GM21515 (cell line): ENCODE results near the gene TEX2.

ENCODE experiments used
- ATAC-seq: cut with Tn5 transposase; IDR thresholded peaks from one replicate; pipeline ENCODE4 v1.9.1; 2021; ENCODE audit not compliant: unreplicated experiment

The TEX2 gene

DNA sequence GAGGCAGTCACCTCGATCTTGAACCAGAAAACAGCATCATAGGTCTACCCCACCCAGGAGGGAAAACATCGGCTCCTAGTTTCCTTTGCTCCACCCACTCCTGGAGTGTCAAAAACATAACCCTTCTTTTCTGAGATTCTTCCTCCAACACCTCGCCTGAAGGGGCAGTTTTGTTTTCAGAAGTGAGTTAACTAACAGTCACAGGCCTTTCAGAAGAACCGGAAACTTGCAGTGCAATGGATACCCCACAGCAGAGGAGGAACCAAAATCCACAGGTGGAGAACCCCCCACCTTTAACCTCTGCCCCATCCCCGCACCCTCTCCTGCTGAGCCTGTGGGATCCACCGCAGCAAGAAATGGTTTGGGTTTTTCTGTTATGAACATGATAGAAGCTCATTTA, 7.8 kb upstream of the TEX2 start:
- no peak for ATAC-seq

DNA sequence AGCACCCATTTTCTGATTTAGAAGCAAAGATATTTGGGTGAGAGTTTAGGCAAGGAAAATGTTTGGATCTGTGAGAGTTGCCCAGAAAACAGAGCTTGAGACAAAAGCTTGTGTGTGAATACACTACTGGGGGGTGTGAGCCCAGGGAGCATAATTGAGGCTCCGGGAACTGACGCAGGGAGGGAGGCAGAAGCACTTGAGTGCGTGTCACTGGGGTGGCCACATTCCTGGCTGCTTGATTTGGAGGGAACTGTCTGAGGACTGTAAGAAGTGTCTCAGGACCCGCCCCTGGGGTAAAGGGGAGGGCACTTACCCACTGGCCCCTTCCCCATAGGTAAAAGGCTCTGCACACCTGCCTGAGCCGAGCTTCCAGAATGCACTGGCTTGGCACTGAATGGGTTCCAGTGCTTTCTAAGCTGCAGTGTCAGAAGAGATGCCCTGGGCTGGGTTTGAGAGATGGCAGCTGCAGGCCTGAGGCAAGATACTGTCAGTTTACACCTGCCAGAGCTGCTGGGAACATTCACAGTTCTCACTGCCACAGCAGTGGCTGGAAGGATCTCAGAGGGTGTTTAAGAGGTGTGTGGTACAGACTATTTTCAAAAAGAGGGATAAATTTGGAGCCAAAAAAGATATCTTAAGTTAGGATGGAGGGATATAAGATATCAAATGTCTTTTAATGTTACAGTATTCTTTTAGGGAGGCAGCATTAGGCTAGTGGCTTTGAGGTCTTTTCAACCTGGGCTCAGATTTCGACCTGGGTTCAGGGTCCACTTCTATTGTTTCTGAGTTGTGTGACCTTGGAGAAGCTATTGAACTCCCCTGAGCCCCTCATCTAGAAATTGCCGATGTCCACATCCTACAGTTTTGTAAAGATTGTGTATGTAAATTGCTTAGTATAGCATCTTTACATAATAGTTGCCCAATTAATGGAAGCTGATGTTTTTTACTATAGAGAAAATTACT, 6.9 kb upstream of the TEX2 start:
- no peak for ATAC-seq

DNA sequence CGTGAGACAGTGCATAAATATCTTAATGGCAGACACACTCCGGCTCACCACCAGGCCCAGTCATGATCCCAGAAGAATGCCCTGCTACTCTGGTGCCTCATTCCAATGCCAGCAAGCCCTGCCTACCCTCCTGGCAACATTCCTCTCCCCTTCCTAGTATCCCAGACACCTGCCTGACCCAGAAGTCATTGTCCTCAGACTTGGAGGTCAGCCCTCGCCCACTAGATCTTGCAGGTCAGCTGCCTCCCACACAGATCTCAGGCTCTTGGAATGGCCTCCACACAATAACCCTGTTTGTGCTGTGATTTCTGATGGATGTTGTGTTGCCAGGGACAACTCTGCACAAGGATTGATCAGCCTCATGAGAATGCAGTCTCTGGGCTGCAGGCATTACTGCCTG, 1.8 kb upstream of the TEX2 start:
- no peak for ATAC-seq

DNA sequence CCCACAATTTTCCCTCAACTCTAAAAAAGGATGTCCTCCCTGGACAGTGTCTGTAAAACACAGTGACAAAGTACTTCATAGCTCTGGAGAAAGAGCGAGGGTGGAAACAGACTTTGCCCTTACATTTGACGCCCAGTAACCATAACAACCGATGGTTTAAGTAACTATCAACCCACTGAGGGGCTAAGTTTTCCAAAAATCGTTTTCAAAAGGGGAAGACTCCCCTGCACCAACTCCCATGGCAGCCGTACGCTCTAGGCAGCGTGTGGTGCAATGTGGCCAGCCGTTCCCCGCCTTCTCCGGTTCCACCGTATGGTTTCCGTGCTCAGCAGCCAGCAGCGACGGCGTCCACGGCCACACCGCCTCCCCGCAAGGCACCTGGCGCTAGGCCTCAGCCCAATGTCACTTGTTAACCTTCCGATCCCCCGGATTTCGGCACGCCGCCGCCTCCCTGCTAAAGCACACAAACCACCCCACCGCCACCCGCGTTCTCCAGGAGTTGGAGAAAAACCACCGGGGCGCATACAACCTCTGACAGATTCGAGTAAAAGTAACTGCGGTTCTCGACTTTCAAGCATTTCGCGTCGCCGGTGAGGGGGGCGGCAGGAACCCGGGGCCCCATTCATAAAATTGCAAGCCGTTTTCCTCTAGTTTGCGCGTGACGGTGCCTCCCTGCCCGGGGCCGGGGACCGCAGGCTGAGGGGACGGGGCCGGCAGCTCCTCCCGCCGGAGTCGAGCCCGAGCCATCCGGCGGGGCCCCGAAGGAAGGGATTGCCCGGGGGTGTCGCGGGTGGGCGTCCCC, 661 bp downstream of the TEX2 start:
- peak; percentile 40 for ATAC-seq

DNA sequence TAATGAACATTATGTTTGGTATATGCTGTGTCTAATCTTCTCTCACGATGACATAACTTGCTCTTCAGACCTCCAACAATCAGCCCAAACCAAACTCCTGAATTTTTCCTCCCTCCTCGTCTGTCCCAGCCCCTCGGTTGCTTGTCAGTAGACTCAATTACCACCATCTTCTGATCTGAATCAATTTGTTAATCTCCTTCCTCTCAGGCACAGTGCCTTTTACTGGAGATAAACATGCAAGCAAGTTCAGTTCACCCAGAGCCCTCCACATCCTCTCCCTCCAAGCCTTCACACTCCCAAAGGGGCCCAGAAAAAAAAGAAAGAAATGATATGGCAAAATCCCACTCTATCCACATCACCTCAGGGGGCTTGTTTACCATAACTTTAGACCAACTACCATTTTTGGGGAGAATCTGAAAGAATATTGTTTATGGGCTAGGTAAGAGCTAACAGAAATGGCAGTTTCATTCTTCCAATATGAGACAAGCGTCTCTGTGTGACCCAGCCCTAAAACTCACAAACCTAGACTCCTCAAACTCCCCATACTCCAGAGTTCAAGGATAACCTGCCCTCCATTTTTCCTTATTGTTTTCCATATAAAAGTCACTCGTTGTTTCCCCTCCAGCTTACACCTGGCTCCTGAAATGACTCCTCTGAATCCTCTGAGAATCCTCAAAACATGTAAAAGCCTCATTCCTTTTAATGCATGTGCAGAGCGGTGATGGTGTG, 1.5 kb downstream of the TEX2 start:
- no peak for ATAC-seq

DNA sequence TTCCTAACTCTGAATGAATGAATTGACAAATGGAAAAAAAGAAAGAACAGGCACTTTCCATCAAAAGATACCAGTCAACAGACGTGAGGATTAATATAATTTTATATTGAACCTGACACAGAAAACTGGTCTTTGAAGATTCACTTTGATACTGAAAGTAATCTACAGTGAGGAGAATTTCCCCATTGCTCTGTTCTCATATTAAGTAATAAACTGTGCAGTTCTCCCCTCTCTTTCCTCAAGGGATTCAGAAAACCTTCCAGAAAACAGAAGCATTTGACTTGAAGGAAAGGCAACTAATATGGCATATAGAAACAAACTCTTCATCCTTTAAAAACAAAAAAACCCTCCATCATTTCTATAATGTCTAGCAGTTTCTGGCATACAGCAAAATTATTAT, 2.2 kb downstream of the TEX2 start:
- no peak for ATAC-seq

DNA sequence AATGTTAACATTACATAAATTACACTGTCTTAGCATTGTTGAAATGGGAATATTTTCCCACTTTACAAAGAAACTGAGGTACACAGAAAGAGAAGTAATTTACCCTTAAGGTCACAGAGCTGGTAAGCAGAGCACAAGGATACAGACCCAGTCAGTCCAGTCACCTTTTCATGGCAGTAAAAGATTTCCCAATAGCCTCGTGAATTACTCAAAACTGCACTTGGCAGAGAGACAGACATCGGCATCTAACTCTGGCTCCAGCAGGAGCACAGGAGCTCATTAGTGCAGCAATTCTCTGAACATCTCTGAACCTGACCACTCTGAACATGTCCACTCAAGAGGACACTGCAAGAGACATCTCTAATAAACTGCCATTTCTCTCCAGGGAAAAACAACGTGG, 3.1 kb downstream of the TEX2 start:
- ATAC-seq: no peak

DNA sequence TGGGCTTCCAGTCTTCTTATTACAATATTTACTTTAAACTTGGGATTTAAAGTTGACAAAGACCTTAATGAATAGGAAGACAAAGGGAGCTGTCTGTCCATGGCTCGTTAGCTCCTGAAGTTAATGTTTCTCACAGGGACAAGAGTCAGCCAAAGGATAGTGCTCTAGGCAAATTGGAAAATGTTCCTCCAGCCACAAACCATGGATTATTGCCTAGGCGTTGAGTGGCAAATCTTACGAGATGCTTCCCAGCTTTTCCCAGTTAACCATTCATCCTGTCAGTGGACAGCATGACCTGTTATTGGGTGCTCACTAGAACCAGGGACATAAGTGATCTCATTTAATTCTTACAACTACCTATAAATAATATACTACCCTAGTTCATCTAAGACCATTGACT, 3.6 kb downstream of the TEX2 start:
- ATAC-seq: no peak

DNA sequence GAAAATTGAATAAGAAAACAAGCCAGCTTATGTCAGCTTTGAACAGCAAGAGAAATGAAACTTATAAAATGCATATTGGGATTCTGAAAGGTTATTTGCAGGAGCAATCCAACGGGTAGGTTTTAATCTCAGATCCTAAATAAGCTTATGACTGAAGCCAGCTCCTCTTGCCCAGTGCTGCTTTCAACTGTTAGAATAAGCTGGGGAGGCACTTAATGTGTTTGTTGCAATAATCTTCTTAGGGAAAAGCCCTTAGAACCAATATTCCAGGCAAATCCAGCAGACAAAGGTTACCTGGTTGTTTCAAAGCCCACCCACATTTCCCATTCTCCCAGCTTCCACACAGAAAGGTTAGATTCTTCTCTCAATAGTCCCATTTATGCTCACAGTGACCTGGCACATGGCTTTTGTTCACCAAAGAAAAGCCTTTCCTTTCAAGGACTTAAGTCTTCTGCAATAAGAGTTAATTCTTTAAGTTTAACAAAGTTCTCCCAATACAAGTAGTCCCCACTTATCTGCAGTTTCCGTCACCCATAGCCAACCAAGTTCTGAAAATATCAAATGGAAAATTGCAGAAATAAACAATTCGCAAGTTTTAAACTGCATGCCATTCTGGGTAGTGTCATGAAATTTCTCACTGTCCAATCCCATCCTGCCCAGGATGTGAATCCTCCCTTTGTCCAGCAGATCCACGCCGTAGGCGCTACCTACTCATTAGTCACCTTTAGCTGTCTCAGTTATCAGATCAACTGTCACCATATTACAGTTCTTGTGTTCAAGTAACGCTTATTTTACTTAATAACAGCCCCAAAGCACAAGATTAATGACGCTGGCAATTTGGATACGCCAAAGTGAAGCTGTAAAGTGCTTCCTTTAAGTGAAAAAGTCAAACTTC, 5.9 kb downstream of the TEX2 start:
- no peak for ATAC-seq

DNA sequence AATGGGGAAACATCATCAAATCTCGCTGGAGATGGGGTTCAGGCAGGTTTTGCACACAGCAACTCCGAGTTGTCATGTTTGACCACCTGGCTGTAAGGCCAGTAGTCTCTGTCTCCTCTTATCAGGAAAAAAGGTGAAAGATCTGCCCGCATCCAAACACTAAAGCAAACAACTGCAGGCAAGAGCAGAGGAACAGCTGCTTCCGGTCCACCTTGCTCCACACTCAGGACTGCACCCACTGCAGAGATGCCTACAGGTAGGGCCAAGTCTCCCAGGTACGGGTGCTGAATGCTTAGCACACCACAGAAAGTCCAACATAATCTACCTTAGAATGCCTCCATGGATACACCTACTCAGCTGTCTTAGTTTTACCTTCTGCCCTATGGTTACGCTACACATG, 7.3 kb downstream of the TEX2 start:
- no peak for ATAC-seq

DNA sequence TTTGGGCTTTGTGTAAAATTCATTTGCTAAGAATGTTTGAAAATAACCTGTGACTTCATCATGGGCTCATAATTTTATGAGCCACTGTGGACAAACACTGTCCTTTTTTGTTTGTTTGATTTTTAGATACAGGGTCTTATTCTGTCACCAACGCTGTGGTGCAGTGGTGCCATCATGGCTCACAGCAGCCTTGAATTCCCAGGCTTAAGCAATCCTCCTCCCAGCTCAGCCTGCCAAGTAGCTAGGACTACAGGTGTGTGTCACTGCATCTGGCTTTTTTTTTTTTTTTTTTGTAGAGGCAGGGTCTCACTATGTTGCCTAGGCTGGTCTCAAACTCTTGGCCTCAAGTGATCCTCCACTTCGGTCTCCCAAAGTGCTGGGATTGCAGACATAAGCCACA, 8.3 kb downstream of the TEX2 start:
- ATAC-seq: no peak

DNA sequence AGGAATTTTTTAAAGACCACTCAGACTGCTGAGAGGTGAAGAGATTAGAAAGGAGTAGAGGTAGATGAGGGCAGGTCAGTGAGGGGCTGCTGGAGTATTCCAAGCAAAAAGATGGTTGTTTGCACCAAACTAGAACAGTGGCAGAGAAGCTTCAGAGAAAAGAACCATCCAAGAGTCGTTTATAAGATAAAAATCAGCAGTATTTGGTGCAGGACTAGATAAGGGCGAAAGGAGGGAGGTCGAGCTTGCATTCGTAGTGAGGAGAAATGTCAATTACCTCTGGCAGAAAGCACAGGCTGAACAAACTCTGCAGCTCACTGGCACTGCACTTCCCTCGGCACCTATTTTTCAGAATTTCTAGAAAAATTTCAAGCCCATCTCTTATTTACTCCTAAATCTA, 9.6 kb downstream of the TEX2 start:
- no peak for ATAC-seq

DNA sequence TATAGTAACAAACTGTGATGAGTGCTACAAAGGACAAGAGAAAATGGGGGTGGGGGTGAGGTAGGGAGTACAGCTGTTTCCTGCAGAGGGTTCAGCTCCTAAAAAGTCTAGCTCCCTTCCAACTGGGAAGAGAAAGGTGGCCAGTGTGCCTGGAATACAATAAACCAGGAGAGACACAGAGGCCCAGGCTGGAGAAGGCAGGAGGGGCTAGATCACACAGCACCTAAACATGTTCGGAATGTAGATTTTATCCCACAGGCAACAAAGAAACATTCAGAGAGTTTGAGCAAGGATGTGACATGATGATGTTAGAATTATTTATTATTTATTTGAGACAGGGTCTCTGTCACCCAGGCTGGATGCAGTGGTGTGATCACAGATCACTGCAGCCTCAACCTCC, 10.2 kb downstream of the TEX2 start:
- no peak for ATAC-seq

DNA sequence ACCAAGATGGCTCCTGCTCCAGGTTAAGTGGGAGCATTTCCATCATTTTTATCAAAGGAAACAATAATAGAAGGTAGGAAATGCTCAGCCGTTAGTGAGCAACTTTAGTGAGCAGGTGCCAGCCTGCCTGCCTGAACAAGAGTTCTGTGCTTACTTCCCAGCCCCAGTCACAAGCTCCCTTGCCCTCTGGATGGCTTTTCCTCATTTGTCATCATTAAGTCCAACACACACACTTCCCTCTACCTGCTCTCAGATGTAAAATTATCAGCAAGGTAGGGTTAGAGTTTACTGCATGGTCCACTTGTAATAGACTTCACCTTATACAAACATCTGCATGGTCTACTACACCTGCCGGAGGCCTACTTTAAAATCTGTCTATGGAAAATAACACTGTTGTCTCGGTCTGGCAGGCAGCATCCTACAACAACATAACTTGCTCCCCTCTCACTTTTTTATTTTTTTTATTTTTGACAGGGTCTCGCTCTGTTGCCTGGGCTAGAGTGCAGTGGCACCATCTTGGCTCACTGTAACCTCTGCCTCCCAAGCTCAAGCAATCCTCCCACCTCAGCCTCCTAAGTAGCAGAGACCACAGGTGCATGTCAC, 12.7 kb downstream of the TEX2 start:
- ATAC-seq: no peak

DNA sequence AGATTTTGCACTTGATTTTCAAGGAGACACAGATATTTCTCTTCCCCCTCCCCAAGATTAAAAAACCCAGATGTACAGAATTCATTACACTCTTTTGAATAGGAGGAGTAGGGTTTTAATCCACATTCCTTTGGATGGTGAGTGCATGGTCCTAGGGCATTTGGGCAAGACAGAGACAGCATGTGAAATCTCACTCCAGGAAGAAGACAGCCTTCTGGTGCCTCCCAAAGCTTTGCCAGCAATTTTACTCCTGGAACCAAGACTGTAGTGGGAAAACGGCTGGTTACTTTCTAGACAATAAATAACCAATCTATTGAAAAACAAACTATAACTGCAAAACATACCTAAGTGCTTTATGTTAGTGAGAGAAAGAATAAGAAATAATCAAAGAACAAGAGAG, 15.2 kb downstream of the TEX2 start:
- ATAC-seq: no peak

DNA sequence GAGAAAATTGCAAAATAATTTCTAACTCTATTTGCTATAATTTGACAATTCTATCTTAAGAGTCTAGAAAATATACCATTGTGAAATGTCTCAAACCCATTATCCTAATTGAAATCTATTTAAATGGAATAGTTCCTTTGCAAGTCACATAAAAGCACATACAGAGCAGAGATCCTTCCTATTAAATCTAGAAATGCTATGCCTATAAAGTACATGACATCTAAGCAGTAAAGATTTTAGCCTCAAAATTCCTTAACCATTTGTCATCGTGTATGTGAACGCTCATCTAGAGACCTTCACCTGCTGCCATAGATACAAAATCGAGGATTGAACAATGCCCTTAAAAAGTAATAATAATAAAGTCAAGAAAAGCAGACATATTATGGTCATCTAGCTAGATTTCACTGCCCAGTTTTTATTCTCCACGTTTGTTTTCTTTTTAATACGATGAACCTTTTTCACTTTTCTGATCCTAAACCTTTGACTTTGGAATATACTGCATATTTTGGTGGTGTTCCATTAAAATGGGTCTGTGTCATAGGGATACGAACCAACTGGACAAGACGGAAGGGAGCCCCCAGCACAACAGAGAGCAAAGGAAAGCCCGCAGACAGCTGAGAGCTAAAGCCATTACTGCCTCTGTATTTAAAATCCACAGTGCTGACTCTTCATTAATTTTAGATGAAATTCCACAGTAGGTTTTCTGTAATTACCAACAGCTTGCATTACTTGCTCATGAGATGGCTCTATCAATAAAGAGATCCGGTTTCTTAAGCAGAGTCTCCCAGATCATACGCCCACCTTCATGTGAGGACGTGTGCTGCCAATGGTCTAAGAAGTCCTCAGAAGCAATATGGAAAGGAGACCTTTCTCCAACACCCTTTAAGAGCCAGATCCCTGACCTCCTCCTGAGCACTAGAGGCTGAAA, 17.6 kb downstream of the TEX2 start:
- ATAC-seq: no peak

DNA sequence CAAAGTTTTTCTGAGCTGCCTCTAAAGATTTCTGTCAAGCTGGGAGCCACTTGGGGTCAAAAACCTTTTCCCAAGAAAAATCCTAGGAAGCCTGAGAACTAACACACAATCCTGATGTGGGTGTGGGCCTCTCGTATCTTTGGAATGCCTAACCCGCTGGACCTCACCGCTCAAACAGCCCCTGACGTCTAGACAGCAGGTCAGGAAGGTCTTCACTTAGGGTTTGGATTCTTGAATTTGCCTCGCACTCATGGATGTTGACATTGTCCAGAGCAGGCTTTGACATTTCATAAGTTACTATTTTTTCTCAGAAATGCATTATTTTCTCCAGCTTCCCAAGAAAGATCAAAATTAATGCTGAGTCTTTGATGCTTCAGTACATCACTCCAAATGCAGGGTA, 18.9 kb downstream of the TEX2 start:
- ATAC-seq: no peak

DNA sequence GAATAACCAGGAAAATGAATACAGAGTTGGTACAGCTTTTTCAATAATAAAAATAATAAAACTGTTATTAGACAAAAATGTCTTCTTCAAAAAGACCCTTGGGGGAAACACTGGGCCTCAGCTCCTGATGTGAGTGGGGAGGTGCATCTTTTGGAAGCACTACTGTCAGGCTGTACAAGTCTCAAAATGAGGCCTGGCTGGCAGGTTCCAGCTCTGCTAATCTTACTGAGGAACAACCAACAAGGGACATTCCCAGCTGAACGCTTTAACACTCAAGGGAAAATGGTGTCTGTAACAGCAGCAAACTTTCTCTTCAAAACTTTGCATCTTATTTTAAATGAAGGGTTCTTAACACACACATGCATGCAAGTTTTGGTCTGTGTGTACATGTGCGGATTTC, 19.7 kb downstream of the TEX2 start:
- no peak for ATAC-seq

DNA sequence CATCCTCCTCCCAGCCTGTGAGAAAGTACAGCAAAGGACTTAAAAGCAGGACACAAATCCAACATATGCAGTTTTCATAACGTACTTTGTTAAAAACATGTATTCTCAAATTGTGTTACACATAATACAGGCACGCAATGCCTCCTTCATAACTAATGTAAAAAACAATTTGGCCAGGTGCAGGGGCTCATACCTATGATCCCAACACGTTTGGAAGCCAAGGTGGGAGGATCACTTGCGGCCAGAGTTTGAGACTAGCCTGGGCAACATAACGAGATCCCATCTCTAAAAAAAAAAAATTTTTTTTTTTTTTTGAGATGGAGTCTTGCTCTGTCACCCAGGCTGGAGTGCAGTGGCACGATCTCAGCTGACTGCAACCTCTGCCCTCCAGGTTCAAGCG, 20.4 kb downstream of the TEX2 start:
- no peak for ATAC-seq
